HEK293 (cell line): ENCODE measurements around the gene KPNA1.

Experiments used
- CTCF ChIA-PET: fragments of 350-600 bp; formaldehyde crosslinking; extraction: SDS; loops from one replicate; lab custom pipeline; 2021; ENCODE audit warnings: antibody characterized with exemption; lab: Yijun Ruan, JAX
- POLR2A ChIA-PET: fragments of 300-600 bp; formaldehyde crosslinking; extraction: SDS; loops from one replicate; lab custom pipeline; 2020; ENCODE audit warnings: antibody characterized with exemption, inconsistent platforms; lab: Yijun Ruan, JAX
- H3K27ac ChIP-seq: fragments of 200-500 bp; sonication (Bioruptor generic); 2 replicates; pipeline ENCODE4 v1.5.1; 2014; ENCODE audit warnings: low read depth, low read length, control low read depth, inconsistent platforms; ENCODE audit errors: extremely low read depth
- H3K36me3 ChIP-seq, 2 experiments: fragments of 200-500 bp in 1 of 2; sonication (Bioruptor generic) in 1 of 2; 1 replicate in 1 of 2; 2 replicates in 1 of 2; pipeline ENCODE4 v1.5.1; 2014 to 2017; ENCODE audit warnings: inconsistent platforms in 2 of 2, low read length in 2 of 2; ENCODE audit not compliant: control insufficient read depth in 2 of 2, insufficient read depth in 1 of 2
- H3K4me1 ChIP-seq: fragments of 200-500 bp; sonication (Bioruptor generic); 2 replicates; pipeline ENCODE4 v1.5.1; 2014; ENCODE audit warnings: mild to moderate bottlenecking, low read length, inconsistent platforms; ENCODE audit not compliant: control insufficient read depth, insufficient read depth
- H3K4me3 ChIP-seq: 2 replicates; pipeline ENCODE4 v1.5.1; 2011; ENCODE audit warnings: low read depth, mild to moderate bottlenecking, control low read depth, low read length, moderate library complexity
- H3K9me3 ChIP-seq: fragments of 200-500 bp; sonication (Bioruptor generic); 2 replicates; pipeline ENCODE4 v1.5.1; 2014; ENCODE audit warnings: low read depth, low read length, inconsistent platforms; ENCODE audit not compliant: control insufficient read depth, insufficient read depth
- HIC1 ChIP-seq: fragments of 450-650 bp; formaldehyde crosslinking; IDR thresholded peaks from 2 replicates; pipeline ENCODE4 v1.5.1; 2016; ENCODE audit warnings: missing biosample characterization, missing genetic modification characterization
- REST ChIP-seq: fragments of 450-650 bp; formaldehyde crosslinking; IDR thresholded peaks from 2 replicates; pipeline ENCODE4 v1.5.1; 2016; ENCODE audit warnings: missing biosample characterization, missing genetic modification characterization
- SP3 ChIP-seq: fragments of 450-650 bp; formaldehyde crosslinking; IDR thresholded peaks from 2 replicates; pipeline ENCODE4 v1.5.1; 2016; ENCODE audit warnings: missing biosample characterization, missing genetic modification characterization
- YY1 ChIP-seq: fragments of 450-650 bp; formaldehyde crosslinking; IDR thresholded peaks from 2 replicates; pipeline ENCODE4 v1.5.1; 2018; ENCODE audit warnings: missing biosample characterization, missing genetic modification characterization
- ZBTB21 ChIP-seq: fragments of 450-650 bp; formaldehyde crosslinking; IDR thresholded peaks from 2 replicates; pipeline ENCODE4 v1.5.1; 2017; ENCODE audit warnings: missing biosample characterization, missing genetic modification characterization
- ZBTB26 ChIP-seq: fragments of 450-650 bp; formaldehyde crosslinking; optimal IDR thresholded peaks from 2 replicates; pipeline ENCODE3; 2016; ENCODE audit warnings: missing biosample characterization, mild to moderate bottlenecking, missing genetic modification characterization
- ZBTB8A ChIP-seq: fragments of 450-650 bp; formaldehyde crosslinking; IDR thresholded peaks from 2 replicates; pipeline ENCODE4 v1.5.1; 2016; ENCODE audit warnings: missing biosample characterization, missing genetic modification characterization
- ZNF140 ChIP-seq: fragments of 450-650 bp; formaldehyde crosslinking; IDR thresholded peaks from 2 replicates; pipeline ENCODE4 v1.5.1; 2016; ENCODE audit warnings: missing biosample characterization, missing genetic modification characterization
- ZNF18 ChIP-seq: fragments of 450-650 bp; formaldehyde crosslinking; IDR thresholded peaks from 2 replicates; pipeline ENCODE4 v1.5.1; 2016; ENCODE audit warnings: missing biosample characterization, missing genetic modification characterization
- ZNF19 ChIP-seq: fragments of 450-650 bp; formaldehyde crosslinking; IDR thresholded peaks from 2 replicates; pipeline ENCODE4; 2016; ENCODE audit warnings: missing biosample characterization, missing genetic modification characterization, low read depth
- ZNF214 ChIP-seq: fragments of 450-650 bp; formaldehyde crosslinking; IDR thresholded peaks from 2 replicates; pipeline ENCODE4 v1.5.1; 2017; ENCODE audit warnings: missing biosample characterization, mild to moderate bottlenecking, missing genetic modification characterization, borderline replicate concordance
- ZNF335 ChIP-seq: fragments of 450-650 bp; formaldehyde crosslinking; conservative IDR thresholded peaks from 2 replicates; pipeline ENCODE4 v1.5.1; 2016; ENCODE audit warnings: missing biosample characterization, missing genetic modification characterization
- ZNF341 ChIP-seq: fragments of 450-650 bp; formaldehyde crosslinking; IDR thresholded peaks from 2 replicates; pipeline ENCODE4; 2016; ENCODE audit warnings: low read depth, missing biosample characterization, missing genetic modification characterization
- ZNF394 ChIP-seq: fragments of 450-650 bp; formaldehyde crosslinking; IDR thresholded peaks from 2 replicates; pipeline ENCODE4 v1.5.1; 2016; ENCODE audit warnings: missing biosample characterization, missing genetic modification characterization, mild to moderate bottlenecking, moderate library complexity, borderline replicate concordance
- ZNF416 ChIP-seq: fragments of 450-650 bp; formaldehyde crosslinking; IDR thresholded peaks from 2 replicates; pipeline ENCODE4 v1.5.1; 2016; ENCODE audit warnings: missing biosample characterization, missing genetic modification characterization
- ZNF423 ChIP-seq: fragments of 450-650 bp; formaldehyde crosslinking; IDR thresholded peaks from 2 replicates; pipeline ENCODE4 v1.5.1; 2016; ENCODE audit warnings: missing biosample characterization, missing genetic modification characterization
- ZNF449 ChIP-seq: fragments of 450-650 bp; formaldehyde crosslinking; IDR thresholded peaks from 2 replicates; pipeline ENCODE4 v1.5.1; 2017; ENCODE audit warnings: missing biosample characterization, mild to moderate bottlenecking, missing genetic modification characterization, moderate library complexity
- ZNF501 ChIP-seq: fragments of 450-650 bp; formaldehyde crosslinking; IDR thresholded peaks from 2 replicates; pipeline ENCODE4 v1.5.1; 2016; ENCODE audit warnings: missing biosample characterization, missing genetic modification characterization
- ZNF510 ChIP-seq: fragments of 450-650 bp; formaldehyde crosslinking; IDR thresholded peaks from 2 replicates; pipeline ENCODE4 v1.5.1; 2018; ENCODE audit warnings: mild to moderate bottlenecking, missing genetic modification characterization, missing biosample characterization; ENCODE audit not compliant: insufficient replicate concordance
- ZNF529 ChIP-seq: fragments of 450-650 bp; formaldehyde crosslinking; IDR thresholded peaks from 2 replicates; pipeline ENCODE4 v1.5.1; 2017; ENCODE audit warnings: missing genetic modification characterization, missing biosample characterization; ENCODE audit not compliant: insufficient replicate concordance
- ZNF580 ChIP-seq: fragments of 450-650 bp; formaldehyde crosslinking; IDR thresholded peaks from 2 replicates; pipeline ENCODE4 v1.5.1; 2016; ENCODE audit warnings: missing biosample characterization, missing genetic modification characterization

Gene KPNA1

GRCh38 chr3:122514123-122515019, at the start of gene KPNA1:
Gene KPNA1, minus strand, starts transcription at chr3:122514939. Its CDS starts 18,374 bp downstream, at chr3:122496565.
- Histone ChIP-seq H3K9me3 (no peaks in the 10 kb centered on the region), H3K4me1 (peaks cover 7% of the 10 kb centered on the region; the same call in 1 of the 2 replicates), H3K4me3 (peak within 1 kb of the TSS; percentile 77), H3K27ac (peak within 1 kb of the TSS; percentile 98), H3K36me3 (no peaks in the 10 kb centered on the region)
- ChIA-PET CTCF (interaction anchor here (0.6 to 0.9 kb wide), 2 partner anchors 126 to 165 kb away, joined by 3 read pairs; no protein-coding TSS in a partner anchor), POLR2A (interaction anchor here (0.7 to 1.7 kb wide), 13 partner anchors 9 to 687 kb away, joined by 3 to 10 read pairs (median 4); partner anchors contain the start of genes DTX3L, FAM162A, PARP9 and SEC22A)
- TF ChIP-seq ZNF214 (tag by site-specific recombination): no peak
- no peak for TF ChIP-seq ZNF140 (tag by site-specific recombination)
- no peak for TF ChIP-seq ZNF19
- TF ChIP-seq REST (tag by site-specific recombination): peak; percentile 15; the same call in 1 of the 2 replicates
- peak; percentile 88 for TF ChIP-seq ZNF335 (tag by site-specific recombination)
- no peak for TF ChIP-seq ZBTB21
- TF ChIP-seq HIC1 (tag by site-specific recombination): 0 out of 2 replicates have a peak, but pooled peaks have one; percentile 26
- peak; percentile 66; the same call in 1 of the 2 replicates for TF ChIP-seq ZBTB8A (tag by site-specific recombination)
- TF ChIP-seq ZNF580 (tag by site-specific recombination): peak; percentile 61; the same call in 1 of the 2 replicates
- no peak for TF ChIP-seq ZNF529 (tag by site-specific recombination)
- TF ChIP-seq ZBTB26: peak; percentile 95
- no peak for TF ChIP-seq ZNF510 (tag by site-specific recombination)
- 0 out of 2 replicates have a peak, but pooled peaks have one; percentile 52 for TF ChIP-seq YY1
- TF ChIP-seq ZNF341 (tag by site-specific recombination): peak; percentile 66
- peak; percentile 39; the same call in 1 of the 2 replicates for TF ChIP-seq SP3 (tag by site-specific recombination)
- TF ChIP-seq ZNF18 (tag by site-specific recombination): peak; percentile 46; the same call in 1 of the 2 replicates
- TF ChIP-seq ZNF501 (tag by site-specific recombination): 0 out of 2 replicates have a peak, but pooled peaks have one; percentile 21
- TF ChIP-seq ZNF423 (tag by site-specific recombination): peak; percentile 78
- peak; percentile 16; the same call in 1 of the 2 replicates for TF ChIP-seq ZNF394 (tag by site-specific recombination)
- TF ChIP-seq ZNF449 (tag by site-specific recombination): 0 out of 2 replicates have a peak, but pooled peaks have one; percentile 38
- no peak for TF ChIP-seq ZNF416 (tag by site-specific recombination)
